GM12892 (cell line): ENCODE measurements around the gene ADISSP.

Experiments used
- POLR2A ChIP-seq: IDR thresholded peaks from 2 replicates; pipeline ENCODE4 v1.6.1; 2011; ENCODE audit warnings: low read depth, low read length, control low read depth
- POLR2AphosphoS5 ChIP-seq: IDR thresholded peaks from 2 replicates; pipeline ENCODE4 v1.6.1; 2011; ENCODE audit warnings: low read depth, low read length, control low read depth
- TAF1 ChIP-seq: IDR thresholded peaks from 2 replicates; pipeline ENCODE4 v1.6.1; 2011; ENCODE audit warnings: low read depth, mild to moderate bottlenecking, control low read depth, low read length, borderline replicate concordance

GRCh38 chr20:3720068-3720467 lies 47.5 kb downstream of the ADISSP start:
- TF ChIP-seq POLR2A (no peak), POLR2AphosphoS5 (no peak), TAF1 (no peak)
